GM23338 (cell line): Measurements from ENCODE around the gene PYCR2.

Experiments
- EZH2 ChIP-seq: fragments of 200-600 bp; sonication (generic); IDR thresholded peaks from one replicate; pipeline ENCODE4 v1.8.0; 2017; ENCODE audit warnings: antibody characterized with exemption, mild to moderate bottlenecking, low read depth; ENCODE audit not compliant: unreplicated experiment
- EZH2phosphoT487 ChIP-seq: fragments of 200-600 bp; sonication (generic); IDR thresholded peaks from one replicate; pipeline ENCODE4 v1.8.1; 2018; ENCODE audit warnings: antibody characterized with exemption; ENCODE audit not compliant: unreplicated experiment
- JUNB ChIP-seq: IDR thresholded peaks from one replicate; pipeline ENCODE4 v1.6.1; 2016; ENCODE audit warnings: antibody characterized with exemption; ENCODE audit not compliant: unreplicated experiment
- POLR2AphosphoS5 ChIP-seq: IDR thresholded peaks from 2 replicates; pipeline ENCODE4 v1.6.1; 2016; ENCODE audit warnings: antibody characterized with exemption, low read depth
- TF ChIP-seq, protein P1 (sequence below), 2 experiments: fragments of 200-600 bp in 1 of 2; sonication (generic) in 1 of 2; conservative IDR thresholded peaks; 2 replicates each; pipeline versions ENCODE4 v1.5.1 to v1.6.1; 2016 to 2017; ENCODE audit warnings: antibody characterized with exemption in 2 of 2, low read depth in 2 of 2, mild to moderate bottlenecking in 2 of 2, moderate library complexity in 1 of 2
- TF ChIP-seq, protein P2 (sequence below): IDR thresholded peaks from one replicate; pipeline ENCODE4 v1.6.1; 2018; ENCODE audit warnings: antibody characterized with exemption; ENCODE audit not compliant: unreplicated experiment
- TF ChIP-seq, protein P3 (sequence below): IDR thresholded peaks from 2 replicates; pipeline ENCODE4 v1.6.1; 2016; ENCODE audit warnings: antibody characterized with exemption

DNA sequence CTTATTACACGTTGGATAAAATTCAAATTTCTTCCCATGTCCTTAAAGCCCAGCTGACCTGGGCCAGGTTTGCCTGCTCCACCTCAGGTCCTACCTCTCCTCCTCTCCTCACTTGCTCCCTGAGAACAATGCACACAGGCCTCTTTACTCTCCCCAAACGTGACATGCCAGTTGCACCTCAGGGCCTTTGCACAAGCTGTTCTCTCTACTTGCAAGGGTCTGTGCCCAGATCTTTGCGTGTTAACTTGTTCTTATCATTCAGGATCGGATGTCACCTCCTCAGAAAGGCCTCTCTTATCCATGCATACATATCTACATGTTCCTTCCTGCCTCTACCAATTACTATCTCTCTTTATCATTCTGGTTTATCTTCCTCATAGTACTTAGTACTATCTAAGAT lies 20.4 kb downstream of the PYCR2 start:
- TF ChIP-seq, protein P1, sequence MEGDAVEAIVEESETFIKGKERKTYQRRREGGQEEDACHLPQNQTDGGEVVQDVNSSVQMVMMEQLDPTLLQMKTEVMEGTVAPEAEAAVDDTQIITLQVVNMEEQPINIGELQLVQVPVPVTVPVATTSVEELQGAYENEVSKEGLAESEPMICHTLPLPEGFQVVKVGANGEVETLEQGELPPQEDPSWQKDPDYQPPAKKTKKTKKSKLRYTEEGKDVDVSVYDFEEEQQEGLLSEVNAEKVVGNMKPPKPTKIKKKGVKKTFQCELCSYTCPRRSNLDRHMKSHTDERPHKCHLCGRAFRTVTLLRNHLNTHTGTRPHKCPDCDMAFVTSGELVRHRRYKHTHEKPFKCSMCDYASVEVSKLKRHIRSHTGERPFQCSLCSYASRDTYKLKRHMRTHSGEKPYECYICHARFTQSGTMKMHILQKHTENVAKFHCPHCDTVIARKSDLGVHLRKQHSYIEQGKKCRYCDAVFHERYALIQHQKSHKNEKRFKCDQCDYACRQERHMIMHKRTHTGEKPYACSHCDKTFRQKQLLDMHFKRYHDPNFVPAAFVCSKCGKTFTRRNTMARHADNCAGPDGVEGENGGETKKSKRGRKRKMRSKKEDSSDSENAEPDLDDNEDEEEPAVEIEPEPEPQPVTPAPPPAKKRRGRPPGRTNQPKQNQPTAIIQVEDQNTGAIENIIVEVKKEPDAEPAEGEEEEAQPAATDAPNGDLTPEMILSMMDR (conservative IDR thresholded peaks at IDR 0.05; ENCODE audit: low read depth in 2 of 2), result no peak
- TF ChIP-seq EZH2 (no peak), POLR2AphosphoS5 (no peak), EZH2phosphoT487 (no peak), JUNB (no peak)
- TF ChIP-seq, protein P2, sequence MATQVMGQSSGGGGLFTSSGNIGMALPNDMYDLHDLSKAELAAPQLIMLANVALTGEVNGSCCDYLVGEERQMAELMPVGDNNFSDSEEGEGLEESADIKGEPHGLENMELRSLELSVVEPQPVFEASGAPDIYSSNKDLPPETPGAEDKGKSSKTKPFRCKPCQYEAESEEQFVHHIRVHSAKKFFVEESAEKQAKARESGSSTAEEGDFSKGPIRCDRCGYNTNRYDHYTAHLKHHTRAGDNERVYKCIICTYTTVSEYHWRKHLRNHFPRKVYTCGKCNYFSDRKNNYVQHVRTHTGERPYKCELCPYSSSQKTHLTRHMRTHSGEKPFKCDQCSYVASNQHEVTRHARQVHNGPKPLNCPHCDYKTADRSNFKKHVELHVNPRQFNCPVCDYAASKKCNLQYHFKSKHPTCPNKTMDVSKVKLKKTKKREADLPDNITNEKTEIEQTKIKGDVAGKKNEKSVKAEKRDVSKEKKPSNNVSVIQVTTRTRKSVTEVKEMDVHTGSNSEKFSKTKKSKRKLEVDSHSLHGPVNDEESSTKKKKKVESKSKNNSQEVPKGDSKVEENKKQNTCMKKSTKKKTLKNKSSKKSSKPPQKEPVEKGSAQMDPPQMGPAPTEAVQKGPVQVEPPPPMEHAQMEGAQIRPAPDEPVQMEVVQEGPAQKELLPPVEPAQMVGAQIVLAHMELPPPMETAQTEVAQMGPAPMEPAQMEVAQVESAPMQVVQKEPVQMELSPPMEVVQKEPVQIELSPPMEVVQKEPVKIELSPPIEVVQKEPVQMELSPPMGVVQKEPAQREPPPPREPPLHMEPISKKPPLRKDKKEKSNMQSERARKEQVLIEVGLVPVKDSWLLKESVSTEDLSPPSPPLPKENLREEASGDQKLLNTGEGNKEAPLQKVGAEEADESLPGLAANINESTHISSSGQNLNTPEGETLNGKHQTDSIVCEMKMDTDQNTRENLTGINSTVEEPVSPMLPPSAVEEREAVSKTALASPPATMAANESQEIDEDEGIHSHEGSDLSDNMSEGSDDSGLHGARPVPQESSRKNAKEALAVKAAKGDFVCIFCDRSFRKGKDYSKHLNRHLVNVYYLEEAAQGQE, result no peak
- TF ChIP-seq, protein P3, sequence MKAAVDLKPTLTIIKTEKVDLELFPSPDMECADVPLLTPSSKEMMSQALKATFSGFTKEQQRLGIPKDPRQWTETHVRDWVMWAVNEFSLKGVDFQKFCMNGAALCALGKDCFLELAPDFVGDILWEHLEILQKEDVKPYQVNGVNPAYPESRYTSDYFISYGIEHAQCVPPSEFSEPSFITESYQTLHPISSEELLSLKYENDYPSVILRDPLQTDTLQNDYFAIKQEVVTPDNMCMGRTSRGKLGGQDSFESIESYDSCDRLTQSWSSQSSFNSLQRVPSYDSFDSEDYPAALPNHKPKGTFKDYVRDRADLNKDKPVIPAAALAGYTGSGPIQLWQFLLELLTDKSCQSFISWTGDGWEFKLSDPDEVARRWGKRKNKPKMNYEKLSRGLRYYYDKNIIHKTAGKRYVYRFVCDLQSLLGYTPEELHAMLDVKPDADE, result no peak
